ENCODE measurements around the gene UBE2V1. TPM values are rescaled to one million over a fixed set of nuclear protein-coding genes. Genes with fewer than 3 reads are reported as not detected.

Gene UBE2V1
- total RNA-seq, 2 experiments from 2014 or later: 115 to 140 TPM

GRCh38 chr20:50149481-50150254, 36.7 kb upstream of the UBE2V1 start:
- Mint-ChIP-seq H3K27ac (peak overlapping the region; percentile 99), H3K4me1 (ENCODE audit: low read depth) (peaks cover 81% of the 10 kb centered on the region), H3K27me3 (no peaks in the 10 kb centered on the region), H3K4me3 (peak overlapping the region; percentile 51), H3K36me3 (ENCODE audit: low read depth) (peaks cover 48% of the 10 kb centered on the region), H3K9me3 (no peaks in the 10 kb centered on the region)
- peaks cover 85% of the 10 kb centered on the region for H3K4me1 ChIP-seq (ENCODE audit: insufficient read depth, low read length)
- peaks cover 9% of the 10 kb centered on the region for H3K36me3 ChIP-seq (ENCODE audit: insufficient read depth, low read length)
- TF ChIP-seq CTCF (IDR thresholded peaks at IDR 0.05): no peak
- H3K4me3 ChIP-seq (ENCODE audit: low read length): no peak overlapping the region
- no peak for DNase-seq
- no peaks in the 10 kb centered on the region for H3K9me3 ChIP-seq (ENCODE audit: control insufficient read depth in 1 of 2, insufficient read depth in 1 of 2, low read length in 2 of 2)
- H3K27me3 ChIP-seq (ENCODE audit: control insufficient read depth in 1 of 2, insufficient read depth in 2 of 2, low read length in 2 of 2): no peaks in the 10 kb centered on the region
- no peak for ATAC-seq (ENCODE audit: poor library complexity)
- peak overlapping the region; percentile 29 to 34 for H3K27ac ChIP-seq (ENCODE audit: low read depth in 1 of 2, low read length in 2 of 2)
- intact Hi-C loops (cut with DNase I, micrococcal nuclease): no loop called here
- ChIA-PET POLR2A (interaction anchor here (0.7 to 4.0 kb wide), 4 partner anchors 20 to 35 kb away, joined by 3 to 47 read pairs (median 4); partner anchors contain the start of gene UBE2V1), CTCF (interaction anchor here (3.0 kb wide), 1 partner anchor 29 kb away, joined by 12 read pairs; no protein-coding TSS in a partner anchor)

DNA sequence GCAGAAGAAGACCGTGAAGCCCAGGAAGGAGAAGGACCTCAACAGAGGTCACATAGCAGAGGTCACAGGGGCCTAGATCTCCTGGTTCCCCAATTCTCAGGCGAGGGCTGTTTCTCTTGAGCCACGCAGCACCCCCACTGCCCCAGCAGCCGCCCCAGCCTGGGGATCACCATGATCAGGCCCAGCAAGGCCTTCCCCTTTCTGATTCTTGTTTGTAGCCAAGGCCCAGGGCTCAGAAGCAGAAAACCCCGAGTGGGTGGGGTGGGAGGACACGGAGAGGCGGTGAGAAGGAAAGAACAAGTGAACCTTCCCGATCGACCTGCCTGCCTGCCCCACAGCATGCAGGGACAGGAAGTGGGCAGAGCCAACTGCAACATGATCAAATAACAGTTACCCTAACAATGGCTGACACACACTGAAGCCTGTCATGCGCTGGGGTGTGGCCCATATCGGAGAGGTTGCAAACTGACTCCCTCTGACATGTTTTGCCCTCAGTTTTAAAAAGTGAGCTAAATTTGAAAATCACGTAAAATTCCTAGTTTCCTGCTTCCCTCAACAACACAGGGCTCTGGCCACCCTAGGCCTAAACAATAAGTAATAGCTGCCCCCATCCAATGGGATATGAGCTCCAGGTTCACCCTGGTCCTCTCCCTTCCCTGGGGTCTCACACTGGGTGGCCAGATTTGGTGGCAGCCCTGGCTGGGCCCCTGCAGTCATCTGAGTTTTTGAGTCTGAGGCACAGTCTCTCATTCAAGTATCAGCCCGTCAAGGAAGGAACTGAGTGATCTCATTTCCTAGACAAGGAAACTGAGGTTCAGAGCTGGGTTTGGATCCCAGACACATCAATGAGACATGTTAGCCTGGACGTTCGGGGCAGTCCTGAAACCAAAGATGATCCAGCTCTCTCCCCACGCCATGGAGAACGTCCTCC, 34.0 kb upstream of the UBE2V1 start:
- no peaks in the 10 kb centered on the region for H3K27me3 Mint-ChIP-seq
- POLR2A ChIA-PET: interaction anchor here (0.7 to 4.0 kb wide), 5 partner anchors 9 to 44 kb away, joined by 4 to 47 read pairs (median 5); partner anchors contain the start of genes CEBPB and UBE2V1
- intact Hi-C loops (cut with DNase I, micrococcal nuclease): loop anchor here in 1 of 2 experiments (1.0 kb wide), 2 partner anchors 22 to 34 kb away; partner anchors contain the start of gene UBE2V1
- peaks cover 70% of the 10 kb centered on the region for H3K4me1 Mint-ChIP-seq (ENCODE audit: low read depth)
- H3K27ac Mint-ChIP-seq: peak overlapping the region; percentile 99
- TF ChIP-seq CTCF (IDR thresholded peaks at IDR 0.05): no peak
- H3K4me1 ChIP-seq (ENCODE audit: insufficient read depth, low read length): peaks cover 78% of the 10 kb centered on the region
- H3K36me3 Mint-ChIP-seq (ENCODE audit: low read depth): peaks cover 57% of the 10 kb centered on the region
- peak overlapping the region; percentile 85 for H3K4me3 Mint-ChIP-seq
- peak; percentile 63 to 93 (median 75) for DNase-seq
- H3K27ac ChIP-seq (ENCODE audit: low read depth in 1 of 2, low read length in 2 of 2): peak overlapping the region; percentile 93
- H3K4me3 ChIP-seq (ENCODE audit: low read length): peak overlapping the region; percentile 45
- ATAC-seq (ENCODE audit: poor library complexity): peak; percentile 99
- H3K36me3 ChIP-seq (ENCODE audit: insufficient read depth, low read length): peaks cover 22% of the 10 kb centered on the region
- no peaks in the 10 kb centered on the region for H3K9me3 ChIP-seq (ENCODE audit: control insufficient read depth in 1 of 2, insufficient read depth in 1 of 2, low read length in 2 of 2)
- no peaks in the 10 kb centered on the region for H3K9me3 Mint-ChIP-seq
- CTCF ChIA-PET: interaction anchor here (1.0 to 3.0 kb wide), 3 partner anchors 23 to 168 kb away, joined by 4 to 12 read pairs (median 5); no protein-coding TSS in a partner anchor
- no peaks in the 10 kb centered on the region for H3K27me3 ChIP-seq (ENCODE audit: control insufficient read depth in 1 of 2, insufficient read depth in 2 of 2, low read length in 2 of 2)

DNA sequence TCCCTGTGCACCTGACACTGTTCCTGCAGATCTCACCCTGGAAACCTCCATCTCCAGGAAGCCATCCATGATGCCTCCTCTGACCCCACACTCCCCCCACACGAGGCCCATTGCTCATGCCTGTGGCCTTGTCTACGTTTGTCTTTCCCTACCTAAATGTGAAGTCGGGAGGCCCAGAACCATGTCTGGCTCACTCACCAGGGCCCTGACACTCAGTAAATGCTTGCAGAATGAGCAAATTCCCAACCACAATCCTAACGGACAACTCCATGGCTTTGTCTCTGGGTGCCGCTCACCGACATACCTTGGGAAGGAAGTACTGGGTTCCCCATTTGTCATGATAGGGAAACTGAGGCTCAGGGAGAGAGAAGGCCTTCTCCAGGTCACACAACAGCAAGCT, 33.3 kb upstream of the UBE2V1 start:
- ChIA-PET POLR2A (interaction anchor here (1.2 to 4.0 kb wide), 3 partner anchors 7 to 32 kb away, joined by 5 to 47 read pairs (median 7); partner anchors contain the start of genes PEDS1 and UBE2V1), CTCF (interaction anchor here (1.6 kb wide), 1 partner anchor 24 kb away, joined by 5 read pairs; no protein-coding TSS in a partner anchor)
- Histone ChIP-seq H3K4me3 (ENCODE audit: low read length) (peak overlapping the region; percentile 45), H3K27me3 (ENCODE audit: control insufficient read depth in 1 of 2, insufficient read depth in 2 of 2, low read length in 2 of 2) (no peaks in the 10 kb centered on the region), H3K9me3 (ENCODE audit: control insufficient read depth in 1 of 2, insufficient read depth in 1 of 2, low read length in 2 of 2) (no peaks in the 10 kb centered on the region), H3K36me3 (ENCODE audit: insufficient read depth, low read length) (peaks cover 29% of the 10 kb centered on the region), H3K27ac (ENCODE audit: low read depth in 1 of 2, low read length in 2 of 2) (peak overlapping the region; percentile 93), H3K4me1 (ENCODE audit: insufficient read depth, low read length) (peaks cover 70% of the 10 kb centered on the region)
- H3K36me3 Mint-ChIP-seq (ENCODE audit: low read depth): peaks cover 65% of the 10 kb centered on the region
- no peaks in the 10 kb centered on the region for H3K9me3 Mint-ChIP-seq
- DNase-seq (no peak), ATAC-seq (ENCODE audit: poor library complexity) (no peak)
- intact Hi-C loops (cut with DNase I, micrococcal nuclease): no loop called here
- H3K4me1 Mint-ChIP-seq (ENCODE audit: low read depth): peaks cover 63% of the 10 kb centered on the region
- peak overlapping the region; percentile 99 for H3K27ac Mint-ChIP-seq
- H3K27me3 Mint-ChIP-seq: no peaks in the 10 kb centered on the region
- H3K4me3 Mint-ChIP-seq: peak overlapping the region; percentile 15
- no peak for TF ChIP-seq CTCF (IDR thresholded peaks at IDR 0.05)

Measured in CD4-positive, alpha-beta T cell (primary cell).